GM19043 (cell line): ENCODE results near the gene UVSSA.

Experiments
- ATAC-seq: cut with Tn5 transposase; IDR thresholded peaks from one replicate; pipeline ENCODE4 v1.9.1; 2021; ENCODE audit warnings: low read depth; ENCODE audit not compliant: unreplicated experiment

UVSSA gene

GRCh38 chr4:1345903-1346780 lies 866 bp upstream of the UVSSA start:
- ATAC-seq: peak; percentile 5

DNA sequence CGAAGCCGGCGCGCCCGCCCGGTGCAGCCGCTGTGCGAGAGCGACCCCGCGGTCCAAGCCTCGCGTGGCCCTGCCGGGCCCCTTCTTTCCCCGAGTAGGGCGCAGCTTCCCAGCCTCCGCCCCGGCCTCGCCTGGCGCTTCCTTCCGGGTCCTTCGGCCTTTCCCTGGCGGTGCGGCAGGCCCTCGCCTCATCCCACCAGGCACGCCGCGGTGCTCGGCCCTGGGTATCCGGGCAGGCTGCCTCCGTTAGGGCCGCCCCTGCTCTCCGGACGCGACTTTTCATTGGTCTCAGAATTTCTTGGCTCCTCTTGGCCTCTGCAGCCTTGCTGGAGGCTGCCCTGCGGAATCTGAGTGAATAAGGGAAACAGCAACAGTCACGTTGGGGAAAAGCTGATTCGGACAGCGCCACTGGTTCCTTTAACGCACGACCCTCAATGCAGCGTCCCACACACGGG lies 429 bp downstream of the UVSSA start:
- ATAC-seq: peak; percentile 15

GRCh38 chr4:1348014-1348513 lies 1.1 kb downstream of the UVSSA start:
- no peak for ATAC-seq

- ATAC-seq: no peak
These were observed 1.7 kb downstream of the UVSSA start for GRCh38 chr4:1348746-1349145.

DNA sequence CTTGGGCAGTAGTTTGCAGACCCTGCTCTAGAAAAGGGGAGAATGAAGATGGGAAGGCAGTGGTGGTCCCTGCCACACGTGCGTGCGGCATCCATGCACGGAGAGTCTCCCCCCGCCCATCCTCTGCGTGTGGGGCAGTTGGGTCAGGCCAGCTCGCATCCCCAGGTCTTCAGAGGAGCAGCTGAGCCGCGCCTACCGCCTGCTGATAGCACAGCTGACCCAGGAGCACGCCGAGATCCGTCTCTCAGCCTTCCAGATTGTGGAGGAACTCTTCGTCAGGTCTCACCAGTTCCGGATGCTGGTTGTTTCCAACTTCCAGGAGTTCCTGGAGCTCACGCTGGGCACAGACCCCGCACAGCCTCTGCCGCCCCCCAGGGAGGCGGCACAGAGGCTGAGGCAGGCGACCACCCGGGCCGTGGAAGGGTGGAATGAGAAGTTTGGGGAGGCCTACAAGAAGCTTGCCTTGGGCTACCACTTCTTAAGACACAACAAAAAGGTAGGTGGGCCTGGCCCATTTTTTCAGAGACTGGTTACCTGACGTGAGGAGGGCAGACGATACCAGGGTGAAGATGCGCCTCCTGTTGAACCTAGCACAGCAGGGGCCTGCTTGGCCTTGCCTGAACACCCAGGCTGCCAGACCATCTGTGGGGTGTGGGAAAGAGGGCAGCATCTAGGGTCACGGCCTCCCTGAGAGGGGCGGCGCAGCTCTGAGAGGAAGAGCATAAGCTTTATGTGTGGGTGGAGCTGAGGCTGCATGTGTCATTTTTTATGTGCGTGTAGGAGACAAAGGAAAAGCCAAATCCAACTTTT lies 2.6 kb downstream of the UVSSA start:
- ATAC-seq: no peak

- no peak for ATAC-seq
These were observed 3.1 kb downstream of the UVSSA start for GRCh38 chr4:1350169-1350520.

DNA sequence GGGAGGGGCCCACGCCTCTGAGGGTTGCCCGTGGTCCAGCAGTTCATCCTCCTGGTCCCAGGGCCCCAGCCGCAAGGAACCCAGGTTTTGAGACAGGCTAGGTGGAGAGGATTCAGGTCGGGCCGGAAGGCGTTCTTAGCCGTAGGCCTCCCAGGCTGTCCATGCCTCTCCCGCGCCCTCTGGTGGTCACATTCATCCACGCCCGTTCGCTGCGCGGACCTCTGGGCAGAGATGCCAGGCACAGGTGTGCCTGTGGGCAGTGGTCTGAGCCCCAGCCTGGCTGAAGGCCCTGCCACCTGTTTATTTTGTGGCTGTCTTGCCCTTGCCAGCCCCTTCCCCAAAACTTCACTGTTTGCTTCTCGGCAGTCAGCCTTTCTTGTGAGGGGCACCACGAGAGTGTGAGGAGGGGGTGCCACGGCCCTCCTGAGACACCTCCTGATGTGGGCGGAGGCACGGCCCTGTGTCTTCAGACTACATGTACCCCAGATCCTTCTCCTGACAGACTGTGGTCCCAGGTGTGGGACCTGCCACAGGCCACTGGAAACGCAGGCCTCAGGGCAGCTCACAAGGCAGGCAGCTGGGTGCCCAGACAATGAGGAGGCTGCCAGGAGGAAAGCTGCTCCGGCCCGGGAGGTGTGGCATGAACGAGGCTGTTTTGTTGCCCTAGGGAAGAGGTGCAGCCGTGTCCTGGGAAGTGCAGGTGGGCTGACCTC lies 5.0 kb downstream of the UVSSA start:
- no peak for ATAC-seq

DNA sequence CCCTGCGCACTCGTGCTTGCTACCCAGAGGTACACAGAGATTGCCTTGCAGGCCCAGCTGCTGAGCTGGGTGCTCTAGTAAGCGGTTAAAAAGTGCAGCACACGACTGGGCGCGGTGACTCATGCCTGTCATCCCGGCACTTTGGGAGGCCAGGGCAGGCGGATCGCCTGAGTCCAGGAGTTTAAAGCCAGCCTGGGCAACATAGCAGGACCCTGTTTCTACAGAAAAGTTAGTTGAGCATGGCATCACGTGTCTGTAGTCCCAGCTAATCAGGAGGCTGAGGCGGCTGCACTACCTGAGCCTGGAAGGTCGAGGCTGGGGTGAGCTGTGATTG lies 5.5 kb downstream of the UVSSA start:
- ATAC-seq: no peak

- no peak for ATAC-seq
These were observed 6.4 kb downstream of the UVSSA start for GRCh38 chr4:1353186-1354055.

- no peak for ATAC-seq
These were observed 7.4 kb downstream of the UVSSA start for GRCh38 chr4:1354136-1354982.

DNA sequence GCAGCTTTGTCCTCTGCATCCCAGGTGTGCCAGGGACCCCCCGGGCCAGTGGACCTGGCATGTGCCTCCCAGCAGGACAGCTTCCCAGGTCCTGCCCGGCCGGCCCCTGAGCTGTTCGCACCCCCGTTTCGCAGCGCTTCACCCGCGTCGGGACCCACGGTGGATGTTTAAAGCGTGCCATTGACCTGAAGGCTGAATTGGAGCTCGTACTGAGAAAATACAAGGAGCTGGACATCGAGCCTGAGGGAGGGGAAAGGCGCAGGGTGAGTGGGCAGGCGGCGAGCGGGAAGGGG lies 7.9 kb downstream of the UVSSA start:
- ATAC-seq: no peak

DNA sequence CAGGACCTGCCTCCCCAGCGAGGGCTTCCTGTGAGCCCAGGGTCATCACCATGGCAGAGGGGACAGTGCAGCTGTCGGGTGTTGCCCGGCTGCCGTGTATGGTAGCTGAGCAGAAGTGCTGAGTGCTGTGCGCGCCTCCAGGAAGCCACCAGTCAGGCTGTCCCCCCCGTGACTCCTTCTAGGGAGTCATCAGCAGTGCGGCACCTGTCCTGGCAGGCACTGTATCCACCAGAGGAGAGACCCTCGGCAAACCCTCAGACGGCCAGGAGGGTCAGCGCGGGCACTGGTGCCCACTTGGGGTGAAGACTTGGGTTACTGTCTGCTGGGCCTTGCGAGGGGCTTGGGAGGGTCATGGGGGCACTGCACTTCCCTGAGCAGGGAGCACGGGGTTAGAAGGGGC lies 8.4 kb downstream of the UVSSA start:
- ATAC-seq: no peak

DNA sequence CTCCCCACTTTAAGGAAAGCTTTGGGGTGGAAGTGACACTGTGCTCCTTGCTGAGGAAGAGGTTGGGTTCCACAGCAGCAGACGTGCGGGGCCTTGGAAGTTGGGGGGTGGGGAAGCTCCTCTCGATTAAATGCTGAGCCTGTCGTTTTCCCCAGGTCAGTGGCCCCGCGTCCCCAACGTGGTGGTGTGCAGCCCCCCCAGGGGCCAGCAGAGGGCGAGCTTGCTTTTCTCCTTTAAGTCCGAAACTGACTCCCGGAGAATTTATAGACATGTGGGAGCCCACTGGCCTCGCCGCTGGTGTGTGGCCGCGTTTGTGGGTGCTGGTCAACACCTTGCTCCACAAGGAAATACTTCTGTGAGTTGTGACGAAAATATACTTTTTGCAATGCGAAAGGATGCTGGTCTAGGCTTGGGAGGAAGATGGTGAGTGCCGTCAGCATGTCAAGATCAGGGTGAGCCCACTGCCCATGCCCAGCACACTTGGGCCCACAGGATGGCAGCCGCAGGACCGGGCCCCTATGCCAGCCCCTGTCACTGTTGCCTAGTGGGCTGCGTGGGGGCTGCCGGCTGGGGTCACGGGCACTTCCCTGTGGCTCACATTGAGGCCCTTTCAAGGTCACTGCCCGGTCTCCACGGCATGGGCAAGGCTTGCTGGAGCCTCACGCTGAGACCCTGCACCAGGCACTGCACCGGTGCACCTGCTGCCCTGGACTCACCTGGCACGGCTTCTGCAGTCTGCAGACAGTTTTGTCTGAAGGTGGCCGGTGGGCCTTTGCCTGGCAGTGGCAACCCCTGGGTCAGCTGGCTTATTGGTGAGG lies 9.4 kb downstream of the UVSSA start:
- ATAC-seq: no peak

- ATAC-seq: no peak
These were observed 10.6 kb downstream of the UVSSA start for GRCh38 chr4:1357356-1358248.

DNA sequence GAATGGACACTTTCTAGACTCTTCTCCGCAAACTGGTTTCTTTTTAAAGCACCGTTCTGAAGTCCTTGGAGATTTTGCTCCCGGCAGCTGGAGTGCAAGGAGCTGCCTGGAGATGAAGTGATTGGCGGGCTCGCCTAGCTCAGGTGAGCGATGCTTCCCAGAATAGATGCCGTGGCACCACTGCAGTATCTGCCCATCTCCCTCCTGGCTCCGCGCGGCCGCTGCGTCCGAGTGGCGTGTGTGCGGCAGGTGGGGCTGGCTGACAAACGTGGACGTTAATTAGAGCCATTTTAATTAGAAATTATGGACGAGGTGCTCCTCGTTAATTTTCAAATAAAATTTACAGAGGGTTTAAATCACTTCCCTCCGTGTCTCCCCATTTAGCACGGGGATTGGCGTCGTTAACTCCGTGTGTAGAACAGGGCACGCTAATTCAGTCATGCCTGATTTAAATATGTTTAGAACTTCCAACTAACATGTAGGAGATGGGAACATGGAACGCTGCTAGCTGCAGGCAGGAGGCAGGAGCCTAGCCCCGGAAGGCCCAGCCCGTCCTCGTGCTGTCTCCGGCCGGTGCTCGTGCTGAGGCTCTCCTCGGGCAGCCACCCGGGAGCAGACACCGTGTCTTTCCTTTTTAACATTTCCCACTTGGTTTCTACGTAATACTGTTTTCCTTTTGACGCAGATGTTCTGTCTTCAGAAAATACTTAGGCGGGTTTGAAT lies 11.6 kb downstream of the UVSSA start:
- ATAC-seq: no peak

DNA sequence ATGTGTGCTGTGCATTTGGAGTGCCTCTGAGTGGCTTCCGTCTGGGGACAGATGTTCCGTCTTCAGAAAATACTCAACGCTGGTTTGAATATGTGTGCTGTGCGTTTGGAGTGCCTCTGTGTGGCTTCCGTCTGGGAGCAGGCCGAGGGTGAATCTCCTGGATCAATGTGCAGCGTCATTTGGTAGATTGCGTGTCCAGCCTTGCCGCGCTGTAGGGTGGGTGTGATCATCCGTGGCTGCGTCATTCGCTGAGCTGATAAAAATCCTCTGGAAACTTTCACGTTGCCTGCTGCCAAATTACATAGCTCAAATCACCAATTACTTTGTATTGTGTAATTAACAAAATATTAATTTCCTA lies 12.1 kb downstream of the UVSSA start:
- ATAC-seq: no peak

- no peak for ATAC-seq
These were observed 13.0 kb downstream of the UVSSA start for GRCh38 chr4:1359976-1360375.
